T-helper 2 cell (primary cell): ENCODE results near the gene CNKSR3.

Experiments
- DNase-seq, 5 experiments: peaks; one replicate each; pipeline versions ENCODE4 v3.0.0 to v3.0.0-alpha.2; 2012 to 2022

Gene CNKSR3

GRCh38 chr6:154377726-154378125 is 132.8 kb downstream of the CNKSR3 start:
- DNase-seq: no peak

GRCh38 chr6:154373971-154374370 is 136.5 kb downstream of the CNKSR3 start:
- no peak for DNase-seq

- no peak for DNase-seq
These were observed 139.2 kb downstream of the CNKSR3 start for GRCh38 chr6:154371281-154371680.

DNA sequence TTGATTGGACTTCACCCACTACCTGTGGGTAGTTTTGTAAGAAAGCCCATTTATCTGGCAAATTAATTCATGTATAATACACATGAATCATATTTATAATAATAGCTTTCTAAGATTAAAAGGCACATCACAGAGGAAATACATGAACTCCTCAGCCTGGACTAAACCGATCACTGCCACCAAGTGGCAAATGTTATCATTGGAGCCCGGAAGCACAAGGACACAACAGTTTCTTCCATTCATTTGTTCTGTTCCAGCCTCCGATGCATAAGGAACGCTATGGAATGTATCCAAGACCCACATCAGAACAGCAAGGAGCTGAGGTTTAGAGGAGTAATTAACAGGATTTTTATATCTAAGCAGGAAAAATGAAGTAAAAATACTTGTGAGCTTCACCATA is 139.9 kb downstream of the CNKSR3 start:
- DNase-seq: peak in 1 of 5 experiments; percentile 14

- no peak for DNase-seq
These were observed 142.4 kb downstream of the CNKSR3 start for GRCh38 chr6:154367839-154368695.

GRCh38 chr6:154367336-154367735 is 143.1 kb downstream of the CNKSR3 start:
- no peak for DNase-seq

GRCh38 chr6:154363821-154364220 is 146.7 kb downstream of the CNKSR3 start:
- DNase-seq: no peak

DNA sequence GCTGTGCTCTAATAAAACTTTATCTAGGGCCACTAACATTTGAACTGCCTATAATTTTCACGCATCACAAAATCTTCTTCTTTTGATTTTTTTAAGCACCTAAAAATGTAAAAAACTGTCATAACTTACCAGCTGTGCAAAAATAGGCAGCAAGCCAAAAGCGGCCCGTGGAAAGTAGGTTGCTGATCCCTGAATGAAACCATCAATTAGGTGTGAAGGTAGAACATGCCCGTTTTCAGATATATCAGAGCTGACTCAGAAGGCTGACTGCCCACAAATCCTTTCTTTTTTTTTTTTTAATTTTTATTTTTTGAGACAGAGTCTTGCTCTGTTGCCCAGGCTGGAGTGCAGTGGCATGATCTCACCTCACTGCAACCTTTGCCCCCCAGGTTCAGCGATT is 149.0 kb downstream of the CNKSR3 start:
- no peak for DNase-seq

DNA sequence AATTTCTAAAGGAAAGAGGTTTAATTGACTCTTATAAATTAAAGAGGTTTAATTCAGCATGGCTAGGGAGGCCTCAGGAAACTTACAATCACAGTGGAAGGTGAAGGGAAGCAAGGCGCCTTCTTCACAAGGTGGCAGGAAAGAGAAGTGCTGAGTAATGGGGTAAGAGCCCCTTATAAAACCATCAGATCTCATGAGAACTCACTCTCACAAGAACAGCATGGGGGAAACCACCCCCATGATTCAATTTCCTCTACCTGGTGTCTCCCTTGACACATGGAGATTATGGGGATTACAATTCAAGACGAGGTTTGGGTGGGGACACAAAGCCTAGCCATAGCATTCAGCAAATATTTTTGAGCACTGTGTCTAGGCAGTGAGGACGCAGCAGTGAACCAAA is 150.0 kb downstream of the CNKSR3 start:
- DNase-seq: no peak

DNA sequence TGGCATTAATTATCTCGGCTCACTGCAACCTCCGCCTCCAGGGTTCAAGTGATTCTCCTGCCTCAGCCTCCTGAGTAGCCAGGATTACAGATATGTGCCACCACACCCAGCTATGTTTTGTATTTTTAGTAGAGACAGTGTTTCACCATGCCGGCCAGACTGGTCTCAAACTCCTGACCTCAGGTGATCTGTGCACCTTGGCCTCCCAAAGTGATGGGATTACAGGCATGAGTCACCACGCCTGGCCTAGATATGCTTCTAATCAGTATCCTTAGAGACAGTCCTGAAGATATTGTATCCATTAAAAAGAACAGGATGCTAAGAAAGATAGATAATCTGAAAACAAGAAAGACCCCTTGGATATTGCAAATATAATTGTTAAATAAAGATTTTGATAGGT is 150.8 kb downstream of the CNKSR3 start:
- no peak for DNase-seq

- DNase-seq: no peak
These were observed 151.3 kb downstream of the CNKSR3 start for GRCh38 chr6:154359161-154359574.

GRCh38 chr6:154358019-154358545 is 152.4 kb downstream of the CNKSR3 start:
- DNase-seq: no peak

DNA sequence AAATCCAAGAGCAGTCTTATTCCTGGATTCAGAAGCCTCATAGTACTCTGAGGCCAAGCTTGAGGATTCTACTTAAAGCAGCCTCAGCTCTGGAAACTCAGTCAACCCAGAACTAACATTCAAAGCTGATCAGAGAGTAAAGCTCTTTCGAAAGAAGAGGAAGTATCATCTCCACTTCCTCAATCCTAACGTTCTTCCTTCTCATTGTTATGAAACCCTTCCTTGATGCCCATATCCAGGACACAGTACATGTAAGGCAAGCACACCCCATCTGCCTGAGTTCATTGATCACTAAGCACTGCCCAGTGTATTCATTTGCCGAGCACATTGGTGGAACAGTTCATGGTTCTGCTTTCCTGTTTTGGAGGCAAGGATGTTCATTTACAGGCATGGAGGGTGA is 153.8 kb downstream of the CNKSR3 start, which contains the start of gene IPCEF1:
Gene IPCEF1, minus strand, starts transcription at position 114 of the 400 bp plus-strand sequence. CDS start 90,856 bp downstream, outside the sequence.
- no peak for DNase-seq

DNA sequence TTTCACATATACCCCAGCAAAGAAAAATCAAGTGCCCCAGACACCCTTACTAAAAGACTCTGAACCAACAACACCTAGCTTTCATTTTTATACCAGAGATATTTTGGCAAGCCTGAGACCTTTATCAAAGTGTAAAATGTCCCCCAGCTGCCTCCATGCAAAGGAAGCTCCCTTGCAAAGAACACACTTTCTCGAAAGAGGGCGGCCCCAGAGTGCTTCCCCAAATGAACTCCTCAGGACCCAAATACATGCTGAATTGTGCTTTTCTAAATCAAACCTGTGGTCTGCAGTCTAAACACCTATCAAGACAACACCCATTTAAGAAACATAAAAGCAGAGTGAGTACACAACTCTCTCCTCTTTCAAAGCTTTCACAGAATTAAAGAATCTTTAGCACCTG is 154.4 kb downstream of the CNKSR3 start:
- no peak for DNase-seq

- DNase-seq: no peak
These were observed 156.2 kb downstream of the CNKSR3 start for GRCh38 chr6:154354265-154354777.

GRCh38 chr6:154353626-154354025 is 156.9 kb downstream of the CNKSR3 start:
- no peak for DNase-seq

DNA sequence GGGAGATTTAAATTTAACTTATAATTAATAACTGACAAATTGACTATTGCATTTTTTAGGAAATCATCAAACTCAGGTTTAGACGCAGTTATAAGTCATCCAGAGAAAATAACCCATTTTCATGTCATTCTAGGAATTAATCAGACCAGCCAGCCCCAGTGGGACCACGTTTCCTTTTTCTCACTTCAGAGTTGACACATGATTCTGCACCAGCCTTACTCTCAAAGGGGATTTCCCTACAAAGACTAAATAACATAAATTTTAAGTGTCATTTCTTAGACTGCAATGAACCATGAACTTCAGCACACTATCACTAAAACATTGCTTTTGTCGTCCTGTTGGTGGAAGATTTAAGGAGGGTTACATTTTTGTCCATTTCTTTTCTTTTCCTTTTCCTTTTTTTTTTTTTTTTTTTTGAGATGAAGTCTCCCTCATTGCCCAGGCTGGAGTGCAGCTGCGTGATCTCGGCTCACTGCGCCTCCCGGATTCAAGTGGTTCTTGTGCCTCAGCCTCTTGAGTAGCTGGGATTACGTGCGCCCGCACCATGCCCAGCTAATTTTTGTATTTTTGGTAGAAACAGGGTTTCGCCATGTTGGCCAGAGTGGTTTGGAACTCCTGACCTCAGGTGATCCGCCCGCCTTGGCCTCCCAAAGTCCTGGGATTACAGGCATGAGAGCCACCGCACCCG is 157.4 kb downstream of the CNKSR3 start:
- peak in 2 of 5 experiments; percentile 12 to 75 for DNase-seq

GRCh38 chr6:154350293-154350692 is 160.2 kb downstream of the CNKSR3 start:
- no peak for DNase-seq

DNA sequence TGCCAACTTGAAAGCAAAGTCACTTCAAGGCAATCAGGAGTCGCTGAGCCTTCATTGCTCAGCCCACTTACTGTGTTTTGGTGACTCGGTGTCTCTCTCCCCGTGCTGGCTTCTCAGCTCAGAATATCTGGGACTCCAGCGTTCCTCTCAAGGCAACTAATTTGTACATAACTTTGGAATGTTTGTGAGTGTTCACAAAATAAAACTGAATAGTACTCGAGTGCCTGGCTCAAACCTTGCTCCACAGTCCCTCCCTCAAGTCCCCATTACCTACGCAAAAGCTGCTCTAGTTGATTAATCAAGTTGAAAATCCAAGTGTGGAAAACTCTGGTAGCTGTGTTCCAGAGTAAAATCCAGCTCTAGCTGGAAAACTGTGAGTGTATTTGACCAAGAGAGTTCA is 162.5 kb downstream of the CNKSR3 start:
- no peak for DNase-seq

GRCh38 chr6:154345811-154346210 is 164.7 kb downstream of the CNKSR3 start:
- DNase-seq: no peak

GRCh38 chr6:154343473-154344308 is 166.8 kb downstream of the CNKSR3 start:
- DNase-seq: no peak

GRCh38 chr6:154341871-154342270 is 168.6 kb downstream of the CNKSR3 start:
- DNase-seq: no peak

DNA sequence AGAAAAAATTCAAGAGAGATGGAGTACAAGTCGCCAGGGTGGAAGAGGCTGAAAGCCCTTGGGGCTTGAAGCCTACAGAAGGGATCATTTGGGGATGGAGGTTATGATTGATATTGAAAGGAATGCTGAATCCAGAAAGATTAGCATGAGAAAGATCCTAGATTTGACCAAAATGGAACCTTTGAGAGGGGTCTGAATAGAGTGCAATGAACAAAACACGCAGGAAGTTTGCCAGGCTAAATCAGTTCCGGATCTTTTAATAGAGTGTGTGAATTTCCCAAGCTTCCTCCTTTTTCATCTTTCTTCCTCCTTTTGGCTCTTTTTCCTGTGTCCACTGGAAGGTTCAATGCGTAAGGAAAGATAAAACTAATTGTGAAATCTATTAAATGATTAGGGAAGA is 169.1 kb downstream of the CNKSR3 start:
- no peak for DNase-seq
